NCI-H1694 (cell line): ENCODE data around the gene CARD19.

Experiments used
- DNase-seq: peaks from one replicate; lab custom pipeline; 2025; lab: John Stamatoyannopoulos, UW

CARD19 gene

GRCh38 chr9:93121316-93122241 lies 25.6 kb downstream of the CARD19 start:
- DNase-seq = no peak

- DNase-seq = no peak
Measured at GRCh38 chr9:93122721-93123221, 26.8 kb downstream of the CARD19 start.

GRCh38 chr9:93123561-93124283 lies 27.7 kb downstream of the CARD19 start:
- DNase-seq = no peak

GRCh38 chr9:93124793-93125192 lies 28.8 kb downstream of the CARD19 start:
- DNase-seq = no peak

- no peak for DNase-seq
Measured at GRCh38 chr9:93125331-93125894, 29.4 kb downstream of the CARD19 start.

GRCh38 chr9:93126151-93126781 lies 30.2 kb downstream of the CARD19 start:
- DNase-seq = no peak

- DNase-seq = no peak
Measured at GRCh38 chr9:93126825-93127368, 30.9 kb downstream of the CARD19 start.

- no peak for DNase-seq
Measured at GRCh38 chr9:93127395-93127911, 31.4 kb downstream of the CARD19 start.

GRCh38 chr9:93128011-93128714 lies 32.1 kb downstream of the CARD19 start:
- no peak for DNase-seq

GRCh38 chr9:93128715-93129224 lies 32.8 kb downstream of the CARD19 start:
- no peak for DNase-seq

- DNase-seq = no peak
Measured at GRCh38 chr9:93129286-93129685, 33.3 kb downstream of the CARD19 start.

- no peak for DNase-seq
Measured at GRCh38 chr9:93129691-93130500, 33.9 kb downstream of the CARD19 start.

GRCh38 chr9:93130861-93131481 lies 35.0 kb downstream of the CARD19 start:
- DNase-seq = no peak

- DNase-seq = no peak
Measured at GRCh38 chr9:93131599-93132286, 35.7 kb downstream of the CARD19 start.

- DNase-seq = no peak
Measured at GRCh38 chr9:93132287-93132927, 36.4 kb downstream of the CARD19 start.

GRCh38 chr9:93132946-93133680 lies 37.1 kb downstream of the CARD19 start:
- no peak for DNase-seq

- DNase-seq = no peak
Measured at GRCh38 chr9:93133681-93134014, 37.6 kb downstream of the CARD19 start.
